ENCODE data around the gene EML4.

Gene EML4

DNA sequence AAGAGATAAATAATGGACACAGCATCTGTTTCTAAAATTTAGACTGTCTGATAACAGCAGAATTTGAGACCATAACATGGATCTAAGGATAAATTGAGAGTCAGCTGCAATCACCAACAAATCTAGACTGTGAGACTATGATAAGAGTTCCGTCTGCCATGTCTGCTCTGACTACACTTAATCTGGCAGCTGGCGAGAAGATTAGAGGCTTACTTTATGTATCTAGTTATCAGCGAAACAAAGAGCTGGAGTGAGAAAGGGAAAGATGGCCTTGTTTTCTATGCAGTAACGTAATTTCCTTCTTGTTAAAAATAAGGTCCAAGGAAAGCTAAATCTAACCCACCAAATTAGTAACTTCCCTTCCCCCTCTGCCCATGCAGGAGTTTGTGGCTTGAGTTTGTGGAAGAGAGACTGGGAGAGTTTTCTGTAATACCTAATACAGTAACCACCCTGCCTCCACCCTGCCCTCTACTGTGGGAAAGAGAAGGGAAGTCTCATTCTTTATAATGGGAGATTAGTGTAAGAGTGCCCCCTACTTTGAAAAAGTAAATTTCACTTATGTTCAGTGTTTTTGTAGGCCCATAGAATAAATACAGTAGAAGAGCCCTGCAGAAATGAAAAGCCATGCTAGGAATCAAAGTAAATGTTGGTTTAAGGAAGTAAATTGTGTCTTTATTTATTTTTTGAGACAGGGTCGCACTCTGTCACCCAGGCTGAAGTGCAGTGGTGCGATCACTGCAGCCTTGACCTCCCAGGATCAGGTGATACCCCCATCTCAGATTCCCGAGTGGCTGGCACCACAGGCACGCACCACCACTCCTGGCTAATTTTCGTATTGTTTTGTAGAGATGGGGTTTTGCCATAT, 27.5 kb downstream of the EML4 start:
- DNase-seq (ENCODE audit: low read depth): peak; percentile 22

DNA sequence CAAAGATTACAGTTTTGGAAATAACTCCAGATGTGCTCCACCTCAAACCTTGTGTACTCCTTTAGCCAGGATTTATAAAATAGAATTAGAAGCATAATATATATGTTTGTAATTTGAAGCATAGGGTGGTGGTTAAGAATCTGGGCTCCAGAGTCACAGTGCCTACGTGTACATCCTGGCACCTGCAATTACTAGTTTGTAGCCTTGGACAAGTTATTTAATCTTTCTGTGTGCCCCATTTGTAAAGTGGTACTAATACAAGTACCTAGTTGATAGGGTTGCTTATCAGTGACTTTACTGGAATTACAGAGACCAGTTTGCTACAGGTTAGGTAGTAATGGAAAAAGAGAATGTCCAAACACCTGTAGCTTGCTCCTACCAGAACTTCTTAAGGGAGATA, 28.6 kb downstream of the EML4 start:
- no peak for DNase-seq (ENCODE audit: low read depth)

DNA sequence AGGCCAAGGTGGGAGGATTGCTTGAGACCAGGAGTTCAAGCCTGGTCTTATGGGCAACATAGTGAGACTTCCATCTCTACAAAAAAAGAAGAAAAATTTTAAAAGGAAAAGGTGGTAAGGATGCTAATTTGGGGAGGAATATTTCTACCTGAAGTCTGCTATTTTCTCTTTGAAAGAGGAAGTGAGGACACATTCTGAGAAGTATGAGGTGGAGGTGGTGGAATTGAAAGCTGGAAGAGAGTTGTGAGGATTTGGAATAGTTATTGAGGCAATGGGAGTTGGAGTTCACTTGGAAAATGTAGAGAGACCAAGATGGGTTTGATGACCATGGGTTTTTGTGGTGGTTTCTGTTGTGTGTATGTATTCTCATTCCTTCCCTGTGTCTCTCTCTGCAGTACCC, 29.3 kb downstream of the EML4 start:
- no peak for DNase-seq (ENCODE audit: low read depth)

- no peak for DNase-seq (ENCODE audit: low read depth)
Measured at GRCh38 chr2:42199002-42199401, 29.8 kb downstream of the EML4 start.

DNA sequence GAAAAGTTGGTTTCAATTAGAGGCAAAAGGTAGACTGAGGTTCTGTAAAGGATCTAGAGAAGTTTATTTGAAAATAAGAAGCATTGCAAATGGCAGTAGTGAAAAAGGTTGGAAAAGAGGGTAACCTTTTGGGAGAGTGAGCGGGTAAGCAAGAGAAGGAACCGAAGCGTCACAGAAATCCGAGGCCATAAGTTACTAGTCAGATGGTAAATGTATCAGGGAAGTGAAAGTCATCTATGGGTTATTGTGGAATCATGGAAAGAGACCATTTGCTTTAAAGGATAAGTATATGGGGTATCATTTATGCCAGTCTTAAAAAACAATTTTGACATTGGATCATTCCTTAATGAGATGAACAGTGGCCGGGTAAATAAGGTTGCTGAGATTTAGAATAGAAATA, 30.5 kb downstream of the EML4 start:
- no peak for DNase-seq (ENCODE audit: low read depth)

GRCh38 chr2:42200926-42201855, 32.0 kb downstream of the EML4 start:
- no peak for DNase-seq (ENCODE audit: low read depth)

GRCh38 chr2:42202634-42203008, 33.5 kb downstream of the EML4 start:
- no peak for DNase-seq (ENCODE audit: low read depth)

DNA sequence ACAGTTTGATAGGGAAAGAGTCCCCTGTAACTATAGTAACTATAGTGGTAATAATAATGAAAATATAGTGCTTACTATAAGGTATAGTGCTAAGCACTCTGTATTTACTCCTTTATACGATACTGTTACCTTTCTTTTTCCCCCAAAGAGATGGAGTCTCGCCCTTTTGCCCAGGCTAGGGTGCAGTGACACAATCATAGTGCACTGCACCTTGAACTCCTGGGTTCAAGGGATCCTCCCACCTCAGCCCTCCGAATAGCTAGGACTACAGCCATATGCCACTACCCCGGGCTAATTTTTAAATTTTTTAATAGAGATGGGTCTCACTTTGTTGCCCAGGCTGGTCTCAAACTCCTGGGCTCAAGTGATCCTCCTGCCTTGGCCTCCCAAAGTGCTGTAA, 34.6 kb downstream of the EML4 start:
- no peak for DNase-seq (ENCODE audit: low read depth)

DNA sequence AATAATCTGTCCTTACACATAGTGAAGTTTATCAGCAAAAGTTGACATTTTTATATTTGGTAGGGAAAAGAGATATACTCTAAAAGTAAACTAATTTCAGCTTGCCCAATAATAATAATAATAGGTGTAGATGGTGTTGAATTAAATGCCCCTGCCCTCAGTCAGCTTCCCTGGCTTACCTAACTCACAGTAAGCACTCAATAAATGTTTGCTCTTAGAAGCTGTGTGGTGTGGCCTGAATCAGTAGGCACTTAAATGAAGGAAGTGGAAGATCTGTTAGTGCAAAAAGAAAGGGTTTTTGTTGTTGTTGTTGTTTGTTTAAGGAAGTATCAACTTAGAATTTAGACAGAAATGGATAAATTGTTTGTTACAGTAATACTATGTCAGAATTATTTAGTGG, 36.2 kb downstream of the EML4 start:
- DNase-seq (ENCODE audit: low read depth): no peak

DNA sequence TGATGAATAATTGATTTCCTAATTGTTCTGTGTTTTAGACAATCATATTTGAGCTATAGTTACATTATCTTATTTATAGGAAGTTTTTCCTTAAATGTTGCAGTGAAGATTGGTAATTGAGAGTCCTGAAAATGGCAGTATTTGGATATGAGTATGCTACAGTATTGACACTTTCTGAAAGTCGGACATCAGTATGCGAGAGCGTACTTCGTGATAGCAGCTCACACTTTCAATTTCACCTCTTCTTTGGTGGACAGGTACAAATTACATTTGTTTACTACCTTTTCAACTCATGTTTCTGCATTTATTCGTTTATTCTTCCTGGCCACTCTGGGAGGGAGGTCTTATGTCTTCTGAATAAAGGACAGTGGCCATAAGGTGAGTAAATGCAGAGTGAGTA, 38.7 kb downstream of the EML4 start:
- DNase-seq (ENCODE audit: low read depth): no peak

DNA sequence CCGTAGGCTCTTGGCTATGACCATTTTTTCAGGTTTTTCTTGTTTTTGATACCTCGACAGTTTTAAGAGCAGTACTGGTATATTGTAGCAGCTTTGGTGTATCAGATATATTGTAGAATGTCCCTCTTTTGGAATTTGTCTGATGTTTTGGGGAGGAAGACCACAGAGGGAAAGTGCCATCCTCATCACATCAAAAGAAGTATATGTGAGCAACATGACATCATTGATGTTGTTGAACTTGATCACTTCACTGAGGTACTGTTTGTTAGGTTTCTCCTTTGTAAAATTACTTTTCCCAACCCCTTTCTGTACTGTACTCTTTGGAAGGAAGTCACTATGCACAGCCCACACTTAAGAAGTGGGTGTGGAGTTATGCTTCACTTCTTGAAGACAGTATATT, 41.0 kb downstream of the EML4 start:
- DNase-seq (ENCODE audit: low read depth): no peak

DNA sequence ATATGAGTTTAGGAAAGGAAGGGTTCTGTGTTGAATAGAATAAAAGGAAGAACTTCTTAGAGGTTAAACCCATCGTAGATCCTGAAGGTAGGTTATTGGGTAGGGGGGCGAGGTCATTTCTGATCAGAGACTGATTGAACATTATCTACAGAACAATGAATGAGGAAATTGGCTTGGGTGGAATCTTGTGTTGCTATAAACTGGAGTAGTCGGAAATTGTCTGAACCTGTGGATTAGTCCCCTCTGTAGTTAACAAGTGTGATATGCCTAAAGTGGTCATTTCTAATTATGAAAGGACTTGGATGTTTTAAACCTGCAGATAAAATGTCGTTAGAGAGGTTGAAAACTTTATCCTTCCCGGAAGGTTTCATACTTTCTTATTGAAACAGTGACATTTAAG, 42.1 kb downstream of the EML4 start:
- DNase-seq (ENCODE audit: low read depth): no peak

- DNase-seq (ENCODE audit: low read depth): no peak
Measured at GRCh38 chr2:42214669-42215068, 45.5 kb downstream of the EML4 start.

- DNase-seq (ENCODE audit: low read depth): no peak
Measured at GRCh38 chr2:42216694-42217093, 47.5 kb downstream of the EML4 start.

DNA sequence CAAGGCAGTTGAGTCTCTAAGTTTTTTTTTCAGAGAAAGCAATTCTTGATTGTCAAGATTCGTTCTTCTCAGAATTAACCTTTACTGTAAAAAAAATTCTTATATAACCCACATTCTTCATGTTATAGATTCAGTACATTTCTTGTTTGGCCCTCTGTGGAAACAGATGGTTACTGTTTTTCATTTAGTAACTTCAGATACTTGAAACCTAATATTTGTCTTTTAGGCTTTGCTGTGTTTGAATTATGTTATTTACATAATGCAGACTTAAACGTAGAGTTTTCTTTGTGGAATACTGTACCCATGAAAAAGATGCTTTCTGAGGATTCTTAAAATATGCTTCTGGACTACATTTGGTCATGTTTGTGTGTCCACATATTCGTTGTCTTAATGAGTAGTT, 48.2 kb downstream of the EML4 start:
- DNase-seq (ENCODE audit: low read depth): no peak

DNA sequence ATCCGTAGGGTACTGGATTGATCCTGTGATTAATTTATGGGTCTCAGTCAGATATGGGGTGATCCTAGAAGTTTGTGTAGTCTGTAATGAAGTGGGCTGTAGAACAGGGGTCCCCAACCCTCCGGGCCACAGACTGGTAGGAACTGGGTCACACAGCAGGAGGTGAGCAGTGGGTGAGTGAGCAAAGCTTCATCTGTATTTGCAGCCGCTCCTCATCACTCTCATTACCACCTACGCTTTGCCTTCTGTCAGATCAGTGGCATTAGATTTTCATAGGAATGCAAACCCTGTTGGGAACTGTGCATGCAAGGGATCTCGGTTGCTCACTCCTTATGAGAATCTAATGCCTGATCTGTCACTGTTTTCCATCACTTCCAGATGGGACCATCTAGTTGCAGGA, 48.8 kb downstream of the EML4 start:
- no peak for DNase-seq (ENCODE audit: low read depth)

GRCh38 chr2:42218712-42219111, 49.6 kb downstream of the EML4 start:
- no peak for DNase-seq (ENCODE audit: low read depth)

GRCh38 chr2:42219160-42219559, 50.0 kb downstream of the EML4 start:
- no peak for DNase-seq (ENCODE audit: low read depth)

DNA sequence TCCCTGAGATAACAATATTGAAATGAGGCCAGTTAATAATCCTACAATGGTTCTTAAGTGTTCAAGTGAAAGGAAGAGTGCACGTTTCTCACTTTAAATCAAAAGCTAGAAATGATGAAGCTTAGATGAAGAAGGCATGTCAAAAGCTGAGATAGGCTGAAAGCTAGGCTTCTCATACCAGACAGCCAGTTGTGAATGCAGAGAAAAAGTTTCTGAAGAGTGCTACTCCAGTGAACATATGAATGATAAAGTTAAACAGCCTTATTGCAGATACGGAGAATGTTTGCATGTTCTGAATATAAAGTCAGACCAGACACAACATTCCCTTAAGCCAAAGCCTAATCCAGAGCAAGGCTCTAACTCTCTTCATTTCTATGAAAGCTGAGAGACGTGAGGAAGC, 51.4 kb downstream of the EML4 start:
- no peak for DNase-seq (ENCODE audit: low read depth)

DNA sequence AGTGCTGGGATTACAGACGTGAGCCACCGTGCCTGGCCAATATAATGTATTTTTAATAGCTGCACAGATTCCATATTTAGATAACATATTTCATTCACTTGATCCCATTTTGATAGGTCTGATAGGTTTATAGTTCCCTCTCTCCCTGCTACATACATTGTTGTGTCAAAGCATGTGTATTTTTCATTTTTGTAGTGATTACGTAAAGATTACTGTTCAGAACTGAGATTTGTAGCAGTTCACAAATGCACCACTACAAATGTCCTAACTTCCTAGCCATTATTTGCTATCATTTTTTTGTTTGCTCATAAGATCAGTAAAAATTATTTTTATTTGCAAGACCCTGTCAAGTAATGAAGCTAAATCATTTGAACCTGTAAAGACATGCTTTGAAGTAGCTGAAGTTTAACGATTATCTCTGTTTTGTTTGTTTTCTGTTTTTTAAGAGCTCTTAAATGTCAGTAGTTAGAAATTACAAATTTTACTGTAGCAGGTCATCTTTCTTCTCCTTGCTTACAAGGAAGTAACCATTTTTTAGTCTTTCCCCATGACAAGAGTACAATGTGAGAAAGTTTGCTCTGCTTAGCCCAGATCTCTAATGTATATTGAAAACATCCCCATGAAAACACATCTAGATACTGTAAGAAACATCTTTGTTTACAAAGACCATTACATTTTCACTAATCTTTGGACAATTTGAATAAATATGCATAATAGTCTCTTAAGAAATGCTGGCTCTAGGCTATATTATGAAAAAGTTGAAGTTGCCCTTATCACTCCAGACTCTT, 54.1 kb downstream of the EML4 start:
- DNase-seq (ENCODE audit: low read depth): no peak

GRCh38 chr2:42223855-42224268, 54.7 kb downstream of the EML4 start:
- no peak for DNase-seq (ENCODE audit: low read depth)

- DNase-seq (ENCODE audit: low read depth): no peak
Measured at GRCh38 chr2:42224422-42225067, 55.4 kb downstream of the EML4 start.

Data from activated T-cell treated with anti-CD3 and anti-CD28 coated beads for 1 hour (primary cell).